Endodermal cell (in vitro differentiated cells): ENCODE data around the gene VAMP4. TPM values are rescaled to one million over a fixed set of nuclear protein-coding genes. Genes with fewer than 3 reads are reported as not detected.
"Not testable (repeated sequence)": the region's sequence is repeated elsewhere in the genome, so short reads cannot be mapped to it uniquely, and the experiment has no call there.

Source experiments
- DNase-seq: peaks from one replicate; pipeline ENCODE4 v3.0.0-alpha.2; 2017
- H3K27ac ChIP-seq: 2 replicates; pipeline ENCODE4 v1.5.1; 2013; ENCODE audit warnings: mild to moderate bottlenecking, low read depth, low read length, moderate library complexity
- H3K27me3 ChIP-seq: 2 replicates; pipeline ENCODE4 v1.6.1; 2013; ENCODE audit warnings: mild to moderate bottlenecking, low read length, moderate library complexity; ENCODE audit not compliant: insufficient read depth, control insufficient read depth, poor library complexity, severe bottlenecking
- H3K36me3 ChIP-seq: 2 replicates; pipeline ENCODE4 v1.7.0; 2013; ENCODE audit warnings: mild to moderate bottlenecking, low read length, moderate library complexity; ENCODE audit not compliant: control insufficient read depth, insufficient read depth
- H3K4me1 ChIP-seq: one replicate; pipeline ENCODE4 v1.7.0; 2013; ENCODE audit warnings: low read length; ENCODE audit not compliant: control insufficient read depth, insufficient read depth
- H3K4me3 ChIP-seq: 2 replicates; pipeline ENCODE4 v1.5.1; 2013; ENCODE audit warnings: mild to moderate bottlenecking, low read length, moderate library complexity
- H3K9ac ChIP-seq: 2 replicates; pipeline ENCODE4 v1.6.1; 2013; ENCODE audit warnings: mild to moderate bottlenecking, low read length, moderate library complexity; ENCODE audit not compliant: poor library complexity, severe bottlenecking; ENCODE audit errors: extremely low read depth
- H3K9me3 ChIP-seq: 2 replicates; pipeline ENCODE4 v1.6.1; 2013; ENCODE audit warnings: mild to moderate bottlenecking, low read length, moderate library complexity; ENCODE audit not compliant: control insufficient read depth
- H3K27ac Mint-ChIP-seq: 2 replicates; pipeline ENCODE4 v1.8.0; 2020; ENCODE audit warnings: mixed read lengths
- H3K27me3 Mint-ChIP-seq: 2 replicates; pipeline ENCODE4 v1.8.0; 2021; ENCODE audit warnings: mild to moderate bottlenecking, mixed read lengths; ENCODE audit not compliant: insufficient read depth
- H3K36me3 Mint-ChIP-seq: 2 replicates; pipeline ENCODE4 v1.8.0; 2020; ENCODE audit warnings: low read depth, mixed read lengths
- H3K4me1 Mint-ChIP-seq: 2 replicates; pipeline ENCODE4 v1.8.0; 2020; ENCODE audit warnings: mixed read lengths
- H3K4me3 Mint-ChIP-seq: 2 replicates; pipeline ENCODE4 v1.8.0; 2020; ENCODE audit warnings: mild to moderate bottlenecking, moderate library complexity, mixed read lengths
- H3K9me3 Mint-ChIP-seq: 2 replicates; pipeline ENCODE4 v1.8.0; 2020; ENCODE audit warnings: mild to moderate bottlenecking, mixed read lengths
- WGBS, 2 experiments: methylation state at CpG; one replicate each; pipeline versions ENCODE4 v1.1.5 to v1.1.7; 2013; ENCODE audit warnings: missing lambda C conversion rate in 2 of 2, mixed read lengths in 1 of 2; ENCODE audit not compliant: insufficient coverage in 1 of 2, insufficient read length in 1 of 2; 5-methylcytosine and 5-hydroxymethylcytosine counted together
- total RNA-seq, 2 donors: library from RNA; stranded (reverse); fragmentation: NEBNext Ultra II Directional in 1 of 2; extraction: Animal tissue kit (Norgen Biotek cat#: 25700) in 1 of 2; gene quantifications; 2 replicates in 1 of 2; 3 replicates in 1 of 2; pipeline ENCODE4 v1.2.1, GENCODE V29; 2021
- TF ChIP-seq, protein P1 (sequence below): fragments of 200-600 bp; sonication (generic); conservative IDR thresholded peaks from 2 replicates; pipeline ENCODE4 v1.5.0; 2021; ENCODE audit warnings: antibody characterized with exemption, mild to moderate bottlenecking

The VAMP4 gene
- total RNA-seq, 2 donors from 2014 or later = 6.2 to 6.9 TPM

DNA sequence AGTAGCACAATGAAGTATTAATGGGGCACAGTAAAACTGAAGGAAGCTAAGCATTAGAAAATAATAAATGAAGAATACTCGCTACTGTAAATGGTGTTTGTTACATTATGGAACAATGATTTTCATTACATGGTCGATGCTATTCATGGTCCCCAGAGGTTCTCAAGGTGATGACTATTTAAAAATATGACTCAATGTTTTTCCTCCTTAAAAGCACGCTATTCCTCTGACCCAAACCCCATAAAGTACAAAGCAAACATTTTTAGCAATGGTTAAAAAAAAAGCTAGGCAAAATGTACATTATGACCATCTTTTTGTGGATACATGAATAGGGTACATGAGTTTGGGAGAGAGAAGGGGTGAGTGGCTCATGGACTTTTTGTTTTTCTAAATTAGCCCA, 34.3 kb downstream of the VAMP4 start:
- WGBS, 2 experiments = 92 to 94% methylated on average over 2 to 3 of the region's 3 CpGs
- Histone ChIP-seq H3K4me3 (no peak overlapping the region), H3K27ac (no peak overlapping the region), H3K4me1 (no peaks in the 10 kb centered on the region), H3K9me3 (no peaks in the 10 kb centered on the region), H3K27me3 (no peaks in the 10 kb centered on the region), H3K36me3 (no peaks in the 10 kb centered on the region), H3K9ac (no peak overlapping the region)
- no peak overlapping the region for H3K4me3 Mint-ChIP-seq
- H3K9me3 Mint-ChIP-seq = no peaks in the 10 kb centered on the region
- TF ChIP-seq, protein P1, sequence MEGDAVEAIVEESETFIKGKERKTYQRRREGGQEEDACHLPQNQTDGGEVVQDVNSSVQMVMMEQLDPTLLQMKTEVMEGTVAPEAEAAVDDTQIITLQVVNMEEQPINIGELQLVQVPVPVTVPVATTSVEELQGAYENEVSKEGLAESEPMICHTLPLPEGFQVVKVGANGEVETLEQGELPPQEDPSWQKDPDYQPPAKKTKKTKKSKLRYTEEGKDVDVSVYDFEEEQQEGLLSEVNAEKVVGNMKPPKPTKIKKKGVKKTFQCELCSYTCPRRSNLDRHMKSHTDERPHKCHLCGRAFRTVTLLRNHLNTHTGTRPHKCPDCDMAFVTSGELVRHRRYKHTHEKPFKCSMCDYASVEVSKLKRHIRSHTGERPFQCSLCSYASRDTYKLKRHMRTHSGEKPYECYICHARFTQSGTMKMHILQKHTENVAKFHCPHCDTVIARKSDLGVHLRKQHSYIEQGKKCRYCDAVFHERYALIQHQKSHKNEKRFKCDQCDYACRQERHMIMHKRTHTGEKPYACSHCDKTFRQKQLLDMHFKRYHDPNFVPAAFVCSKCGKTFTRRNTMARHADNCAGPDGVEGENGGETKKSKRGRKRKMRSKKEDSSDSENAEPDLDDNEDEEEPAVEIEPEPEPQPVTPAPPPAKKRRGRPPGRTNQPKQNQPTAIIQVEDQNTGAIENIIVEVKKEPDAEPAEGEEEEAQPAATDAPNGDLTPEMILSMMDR = no peak
- no peaks in the 10 kb centered on the region for H3K4me1 Mint-ChIP-seq
- no peaks in the 10 kb centered on the region for H3K27me3 Mint-ChIP-seq
- no peak overlapping the region for H3K27ac Mint-ChIP-seq
- no peak for DNase-seq
- no peaks in the 10 kb centered on the region for H3K36me3 Mint-ChIP-seq

DNA sequence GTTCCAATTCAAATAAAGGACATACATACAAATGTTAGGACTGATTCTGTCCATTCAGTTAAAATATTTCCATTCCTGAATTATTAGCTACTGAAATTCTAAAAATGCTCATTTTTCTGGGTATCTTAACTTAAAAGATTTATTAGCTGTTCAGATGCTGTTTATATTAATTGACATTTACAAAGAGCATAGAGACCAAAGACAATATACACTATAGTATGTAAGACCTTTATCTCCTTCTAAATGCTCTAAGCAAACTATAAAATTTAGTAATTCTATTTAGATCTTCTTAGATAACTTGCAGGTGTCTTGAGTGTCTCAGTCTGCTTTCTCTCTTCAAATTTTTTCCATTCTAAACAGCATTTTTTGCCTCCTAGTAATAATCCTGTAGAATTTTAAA, 39.3 kb downstream of the VAMP4 start:
- no peak overlapping the region for H3K4me3 ChIP-seq
- no peaks in the 10 kb centered on the region for H3K27me3 ChIP-seq
- Mint-ChIP-seq H3K9me3 (no peaks in the 10 kb centered on the region), H3K4me1 (no peaks in the 10 kb centered on the region), H3K4me3 (no peak overlapping the region), H3K27ac (no peak overlapping the region), H3K36me3 (no peaks in the 10 kb centered on the region), H3K27me3 (no peaks in the 10 kb centered on the region)
- H3K27ac ChIP-seq = no peak overlapping the region
- no peaks in the 10 kb centered on the region for H3K9me3 ChIP-seq
- no peak overlapping the region for H3K9ac ChIP-seq
- no peaks in the 10 kb centered on the region for H3K36me3 ChIP-seq
- TF ChIP-seq, protein P1 = no peak
- no peaks in the 10 kb centered on the region for H3K4me1 ChIP-seq
- DNase-seq = no peak

DNA sequence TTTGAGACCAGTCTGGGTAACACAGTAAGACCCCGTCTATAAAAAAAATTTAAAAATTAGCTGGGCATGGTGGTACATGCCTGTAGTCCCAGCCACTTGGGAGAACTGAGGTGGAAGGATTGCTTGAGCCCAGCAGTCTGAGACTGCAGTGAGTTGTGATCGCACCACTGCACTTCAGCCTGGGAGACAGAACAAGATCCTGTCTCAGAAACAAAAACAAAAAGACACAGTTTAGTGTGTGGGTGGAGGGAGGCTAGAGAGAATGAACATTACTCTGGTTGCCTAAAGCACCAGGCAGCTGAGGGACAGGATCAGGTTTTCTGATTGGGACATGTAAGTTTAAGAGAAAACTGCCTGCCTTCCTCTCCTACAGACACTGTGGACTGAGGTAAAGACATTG, 42.3 kb downstream of the VAMP4 start:
- WGBS, 2 experiments = 86 to 94% methylated on average over 1 to 2 of the region's 2 CpGs
- H3K4me1 ChIP-seq = no peaks in the 10 kb centered on the region
- no peak overlapping the region for H3K9ac ChIP-seq
- H3K27ac Mint-ChIP-seq = no peak overlapping the region
- no peaks in the 10 kb centered on the region for H3K36me3 Mint-ChIP-seq
- no peak overlapping the region for H3K4me3 Mint-ChIP-seq
- TF ChIP-seq, protein P1 = no peak
- peak overlapping the region; percentile 24 for H3K27ac ChIP-seq
- no peak overlapping the region for H3K4me3 ChIP-seq
- H3K27me3 ChIP-seq = no peaks in the 10 kb centered on the region
- no peaks in the 10 kb centered on the region for H3K9me3 ChIP-seq
- no peaks in the 10 kb centered on the region for H3K27me3 Mint-ChIP-seq
- no peaks in the 10 kb centered on the region for H3K4me1 Mint-ChIP-seq
- H3K36me3 ChIP-seq = no peaks in the 10 kb centered on the region
- H3K9me3 Mint-ChIP-seq = peaks cover 22% of the 10 kb centered on the region
- DNase-seq = no peak

DNA sequence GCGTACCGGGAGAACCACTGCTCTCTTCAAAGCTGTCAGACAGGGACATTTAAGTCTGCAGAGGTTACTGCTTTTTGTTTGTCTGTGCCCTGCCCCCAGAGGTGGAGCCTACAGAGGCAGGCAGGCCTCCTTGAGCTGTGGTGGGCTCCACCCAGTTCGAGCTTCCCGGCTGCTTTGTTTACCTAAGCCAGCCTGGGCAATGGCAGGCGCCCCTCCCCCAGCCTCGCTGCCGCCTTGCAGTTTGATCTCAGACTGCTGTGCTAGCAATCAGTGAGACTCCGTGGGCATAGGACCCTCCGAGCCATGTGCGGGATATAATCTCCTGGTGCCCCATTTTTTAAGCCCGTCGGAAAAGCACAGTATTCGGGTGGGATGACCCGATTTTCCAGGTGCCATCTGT, 46.1 kb downstream of the VAMP4 start:
- H3K4me1 Mint-ChIP-seq, H3K4me3 Mint-ChIP-seq, H3K9ac ChIP-seq, H3K4me3 ChIP-seq, H3K36me3 ChIP-seq, H3K27ac ChIP-seq, H3K27me3 Mint-ChIP-seq, H3K9me3 ChIP-seq, H3K27me3 ChIP-seq, H3K27ac Mint-ChIP-seq, DNase-seq, H3K4me1 ChIP-seq, H3K36me3 Mint-ChIP-seq: not testable (repeated sequence)
- 91 to 93% methylated on average over 9 to 14 of the region's 14 CpGs for WGBS, 2 experiments
- peaks cover 38% of the 10 kb centered on the region for H3K9me3 Mint-ChIP-seq

DNA sequence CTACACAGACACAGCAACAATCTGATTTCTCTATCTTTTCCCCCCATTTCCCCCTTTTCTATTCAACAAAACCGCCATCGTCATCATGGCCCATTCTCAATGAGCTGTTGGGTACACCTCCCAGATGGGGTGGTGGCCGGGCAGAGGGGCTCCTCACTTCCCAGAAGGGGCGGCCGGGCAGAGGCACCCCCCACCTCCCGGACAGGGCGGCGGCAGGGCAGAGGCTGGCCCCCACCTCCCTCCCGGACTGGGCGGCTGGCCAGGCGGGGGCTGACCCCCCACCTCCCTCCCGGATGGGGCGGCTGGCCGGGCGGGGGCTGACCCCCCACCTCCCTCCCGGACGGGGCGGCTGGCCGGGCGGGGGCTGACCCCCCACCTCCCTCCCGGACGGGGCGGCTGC, 48.3 kb downstream of the VAMP4 start:
- WGBS, 2 experiments = 93% methylated on average over 7 of the region's 23 CpGs; no CpG with 5 or more reads in 1 of the 2 experiments
- not testable (repeated sequence) for H3K36me3 ChIP-seq, H3K27ac ChIP-seq, H3K9me3 ChIP-seq, H3K27ac Mint-ChIP-seq, H3K9ac ChIP-seq, H3K27me3 ChIP-seq, H3K4me1 Mint-ChIP-seq, H3K27me3 Mint-ChIP-seq, DNase-seq, H3K4me3 ChIP-seq, H3K4me3 Mint-ChIP-seq, H3K36me3 Mint-ChIP-seq, H3K4me1 ChIP-seq
- peaks cover 38% of the 10 kb centered on the region for H3K9me3 Mint-ChIP-seq
